PFSK-1 (cell line): ENCODE measurements around the gene MED26.

Source experiments
- FOXP2 ChIP-seq: optimal IDR thresholded peaks from 2 replicates; pipeline ENCODE3; 2011; ENCODE audit warnings: borderline replicate concordance, control low read depth, inconsistent platforms; ENCODE audit not compliant: insufficient read depth; ENCODE audit errors: extremely low read length, extremely low read depth
- POLR2AphosphoS5 ChIP-seq: IDR thresholded peaks from 2 replicates; pipeline ENCODE4 v1.6.1; 2012; ENCODE audit warnings: low read depth, mild to moderate bottlenecking, control low read depth, low read length, moderate library complexity
- SIN3A ChIP-seq: IDR thresholded peaks from 2 replicates; pipeline ENCODE4 v1.6.1; 2012; ENCODE audit warnings: mild to moderate bottlenecking, low read length, moderate library complexity, borderline replicate concordance; ENCODE audit not compliant: insufficient read depth
- TAF1 ChIP-seq: IDR thresholded peaks from 2 replicates; pipeline ENCODE4 v1.6.1; 2012; ENCODE audit warnings: low read length, control low read depth, borderline replicate concordance; ENCODE audit not compliant: insufficient read depth
- TF ChIP-seq, protein P1 (sequence below), 2 experiments: IDR thresholded peaks; 2 replicates each; pipeline versions ENCODE4 v1.6.1 to v1.8.0; 2011 to 2012; ENCODE audit warnings: low read depth in 2 of 2, low read length in 2 of 2, control low read depth in 1 of 2, inconsistent platforms in 1 of 2, mild to moderate bottlenecking in 1 of 2, moderate library complexity in 1 of 2; ENCODE audit not compliant: insufficient read depth in 1 of 2

The MED26 gene

DNA sequence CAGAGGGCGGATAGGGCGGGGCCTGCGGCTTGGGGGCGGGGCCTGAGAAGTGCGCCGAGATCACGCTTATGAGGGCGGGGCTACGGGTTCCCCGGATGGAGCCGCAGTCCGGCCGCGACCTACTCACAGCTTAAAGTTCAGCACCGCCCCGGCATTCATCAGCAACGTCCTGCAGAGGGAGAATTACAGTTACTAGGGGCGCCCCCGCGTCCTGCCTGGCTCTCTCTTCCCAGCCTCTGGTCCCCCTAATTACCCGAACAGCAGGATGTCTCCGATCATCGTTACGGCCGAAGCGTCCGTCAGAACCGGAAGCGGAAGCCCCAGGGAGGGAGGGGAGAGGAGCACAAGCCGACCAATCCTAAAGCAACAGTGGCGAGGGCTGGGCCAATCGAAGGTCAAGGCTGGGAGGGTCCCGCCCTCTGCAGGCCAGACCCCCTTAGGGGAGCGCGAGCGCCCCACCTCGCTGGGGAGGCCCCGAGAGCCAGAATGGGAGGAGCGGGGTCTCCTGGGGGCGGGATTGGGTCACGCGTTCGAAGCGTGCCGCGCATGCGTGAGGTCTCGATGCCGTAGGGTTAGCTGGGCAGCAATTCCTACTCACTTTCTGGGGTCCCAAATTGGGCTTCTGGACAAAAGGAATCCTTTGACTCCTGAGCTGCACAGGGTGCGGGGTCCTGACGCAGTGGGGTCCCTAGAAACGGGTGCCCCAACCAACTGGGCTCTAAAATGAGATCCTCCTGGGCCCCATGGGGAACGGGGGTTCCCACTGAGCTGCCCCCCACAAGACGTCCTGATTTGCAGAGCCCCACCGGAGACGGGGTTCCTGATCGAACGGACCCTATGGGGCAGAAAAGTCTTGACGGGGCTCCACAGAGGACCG, 32.1 kb upstream of the MED26 start, which contains the start of gene SMIM7:
TSS of gene SMIM7 (minus strand) at position 313 of the 877 bp plus-strand sequence. CDS start at position 279, 34 bp downstream.
- TF ChIP-seq, protein P1, sequence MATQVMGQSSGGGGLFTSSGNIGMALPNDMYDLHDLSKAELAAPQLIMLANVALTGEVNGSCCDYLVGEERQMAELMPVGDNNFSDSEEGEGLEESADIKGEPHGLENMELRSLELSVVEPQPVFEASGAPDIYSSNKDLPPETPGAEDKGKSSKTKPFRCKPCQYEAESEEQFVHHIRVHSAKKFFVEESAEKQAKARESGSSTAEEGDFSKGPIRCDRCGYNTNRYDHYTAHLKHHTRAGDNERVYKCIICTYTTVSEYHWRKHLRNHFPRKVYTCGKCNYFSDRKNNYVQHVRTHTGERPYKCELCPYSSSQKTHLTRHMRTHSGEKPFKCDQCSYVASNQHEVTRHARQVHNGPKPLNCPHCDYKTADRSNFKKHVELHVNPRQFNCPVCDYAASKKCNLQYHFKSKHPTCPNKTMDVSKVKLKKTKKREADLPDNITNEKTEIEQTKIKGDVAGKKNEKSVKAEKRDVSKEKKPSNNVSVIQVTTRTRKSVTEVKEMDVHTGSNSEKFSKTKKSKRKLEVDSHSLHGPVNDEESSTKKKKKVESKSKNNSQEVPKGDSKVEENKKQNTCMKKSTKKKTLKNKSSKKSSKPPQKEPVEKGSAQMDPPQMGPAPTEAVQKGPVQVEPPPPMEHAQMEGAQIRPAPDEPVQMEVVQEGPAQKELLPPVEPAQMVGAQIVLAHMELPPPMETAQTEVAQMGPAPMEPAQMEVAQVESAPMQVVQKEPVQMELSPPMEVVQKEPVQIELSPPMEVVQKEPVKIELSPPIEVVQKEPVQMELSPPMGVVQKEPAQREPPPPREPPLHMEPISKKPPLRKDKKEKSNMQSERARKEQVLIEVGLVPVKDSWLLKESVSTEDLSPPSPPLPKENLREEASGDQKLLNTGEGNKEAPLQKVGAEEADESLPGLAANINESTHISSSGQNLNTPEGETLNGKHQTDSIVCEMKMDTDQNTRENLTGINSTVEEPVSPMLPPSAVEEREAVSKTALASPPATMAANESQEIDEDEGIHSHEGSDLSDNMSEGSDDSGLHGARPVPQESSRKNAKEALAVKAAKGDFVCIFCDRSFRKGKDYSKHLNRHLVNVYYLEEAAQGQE (IDR thresholded peaks at IDR 0.05; ENCODE audit: insufficient read depth in 1 of 2, low read depth in 2 of 2, low read length in 2 of 2): no peak
- TF ChIP-seq TAF1: peak; percentile 89
- TF ChIP-seq SIN3A: peak; percentile 81; the same call in 1 of the 2 replicates
- TF ChIP-seq FOXP2: peak; percentile 33
- peak; percentile 95 for TF ChIP-seq POLR2AphosphoS5

DNA sequence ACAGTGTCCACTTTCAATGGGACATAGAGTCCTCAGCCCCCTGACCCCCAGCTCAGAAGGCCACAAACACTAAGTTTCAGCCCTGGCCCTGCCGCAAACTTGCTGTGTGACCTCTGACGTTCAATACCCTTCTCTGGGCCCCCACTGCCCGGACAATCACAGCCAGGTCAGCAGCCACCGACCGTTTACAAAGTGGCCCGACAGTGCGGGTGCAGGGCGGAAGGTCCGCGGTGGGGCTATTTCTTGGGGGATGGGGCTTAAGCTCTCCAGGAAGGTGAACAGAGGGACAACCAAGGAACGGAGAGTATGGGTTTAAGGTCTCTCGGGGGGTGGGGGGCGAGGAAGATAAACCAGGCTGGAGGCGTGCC, 31.4 kb upstream of the MED26 start:
- TF ChIP-seq SIN3A (no peak), FOXP2 (no peak), TAF1 (no peak), POLR2AphosphoS5 (no peak)
- TF ChIP-seq, protein P1 (IDR thresholded peaks at IDR 0.05; ENCODE audit: insufficient read depth in 1 of 2, low read depth in 2 of 2, low read length in 2 of 2): no peak

DNA sequence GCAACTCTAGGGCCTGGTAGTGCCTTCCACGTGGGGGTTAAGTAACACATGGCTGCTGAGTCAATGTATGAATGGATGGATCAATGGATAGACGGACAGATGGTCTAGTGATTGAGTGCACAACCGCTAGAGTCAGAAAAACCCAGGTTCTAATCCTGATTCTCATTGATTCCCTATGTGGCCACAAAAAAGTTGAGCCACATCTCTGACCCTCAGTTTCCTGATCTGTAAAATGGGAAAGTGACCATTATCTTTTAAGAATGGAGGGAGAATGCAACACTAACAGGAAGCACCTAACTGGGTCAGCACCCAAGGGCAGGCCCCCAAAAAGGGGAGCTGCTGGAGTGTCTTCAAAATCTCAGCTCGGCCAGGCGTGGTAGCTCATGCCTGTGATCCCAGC, 29.4 kb upstream of the MED26 start:
- TF ChIP-seq, protein P1 (IDR thresholded peaks at IDR 0.05; ENCODE audit: insufficient read depth in 1 of 2, low read depth in 2 of 2, low read length in 2 of 2): no peak

DNA sequence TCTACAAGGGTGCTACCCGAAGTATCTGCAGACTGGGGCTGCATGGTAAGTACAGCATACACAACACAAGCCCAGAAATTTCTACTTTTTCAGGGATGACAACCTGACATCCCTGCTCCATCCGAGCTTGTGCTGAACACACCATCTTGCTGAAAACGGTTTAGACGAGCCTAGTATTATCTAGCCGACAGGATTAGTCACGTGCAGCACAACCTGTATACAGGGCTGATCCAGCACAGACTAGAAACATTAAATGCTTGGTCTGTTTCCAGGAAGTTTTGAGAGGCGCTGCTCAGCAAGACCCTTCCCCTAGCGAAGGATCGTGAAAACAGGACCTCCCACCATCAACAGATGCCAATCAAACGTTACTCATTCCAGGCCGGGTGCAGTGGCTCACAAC, 27.7 kb upstream of the MED26 start:
- TF ChIP-seq TAF1 (no peak), POLR2AphosphoS5 (no peak), SIN3A (no peak)
- TF ChIP-seq, protein P1 (IDR thresholded peaks at IDR 0.05; ENCODE audit: insufficient read depth in 1 of 2, low read depth in 2 of 2, low read length in 2 of 2): no peak

DNA sequence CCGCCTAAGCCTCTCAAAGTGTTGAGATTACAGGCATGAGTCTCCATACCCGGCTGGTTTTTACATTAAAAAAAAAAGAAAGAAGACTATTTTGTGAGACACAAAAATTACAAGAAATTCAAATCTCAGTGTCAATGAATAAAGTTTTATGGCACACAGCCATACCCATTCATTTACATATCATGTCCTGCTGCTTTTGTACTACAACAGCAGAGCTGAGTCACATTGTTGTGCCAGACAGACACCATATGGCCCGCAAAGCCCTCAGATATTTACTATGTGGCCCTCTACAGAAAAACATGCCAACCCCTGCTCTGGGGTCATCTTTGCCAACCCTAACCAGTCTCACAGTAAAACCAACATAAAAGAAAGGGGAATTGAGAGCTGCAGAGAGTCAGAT, 26.6 kb upstream of the MED26 start:
- TF ChIP-seq POLR2AphosphoS5 (no peak), FOXP2 (no peak), TAF1 (no peak), SIN3A (no peak)
- TF ChIP-seq, protein P1 (IDR thresholded peaks at IDR 0.05; ENCODE audit: insufficient read depth in 1 of 2, low read depth in 2 of 2, low read length in 2 of 2): no peak
